ENCODE data around the gene SENP7.

DNA sequence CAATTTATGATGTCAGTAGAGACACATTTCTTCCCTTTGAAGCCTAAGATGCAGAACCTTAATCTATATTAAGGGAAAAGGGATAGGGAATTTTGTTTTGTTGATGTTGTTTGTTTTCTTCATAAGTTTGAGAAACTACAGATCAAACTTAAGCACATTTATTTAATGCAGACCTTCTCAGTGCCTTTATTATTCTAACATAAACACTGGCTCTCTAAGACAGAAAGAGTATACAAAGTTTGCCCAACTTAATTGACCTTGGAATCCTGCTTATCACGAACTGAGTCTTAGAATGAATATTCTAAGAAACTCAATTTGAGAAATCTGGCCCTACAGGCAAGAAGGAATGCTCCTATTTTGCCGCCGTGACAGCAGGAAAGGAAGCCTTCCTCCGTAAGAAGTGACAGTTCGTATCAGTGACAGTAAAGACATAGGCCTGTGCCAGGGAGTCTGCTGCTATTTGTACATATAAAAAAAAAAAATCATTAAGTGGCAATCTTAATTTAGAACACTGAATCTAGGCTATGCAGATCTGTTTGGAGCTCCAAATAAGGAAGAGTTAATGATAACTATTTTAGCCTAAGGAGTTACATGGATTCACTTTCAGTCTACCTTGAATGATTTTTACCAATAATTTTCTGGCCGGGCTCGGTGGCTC is 183.9 kb downstream of the SENP7 start:
- no peak for TF ChIP-seq EZH2 (IDR thresholded peaks at IDR 0.05; ENCODE audit: insufficient read depth, poor library complexity, severe bottlenecking)
- no peak for TF ChIP-seq EZH2phosphoT487 (IDR thresholded peaks at IDR 0.05; ENCODE audit: insufficient read depth, low read depth)

Measured in GM23248 (cell line).